NCI-H2227 (cell line): Measurements from ENCODE around the gene U2AF1L4.
"Not testable (repeated sequence)": the region's sequence is repeated elsewhere in the genome, so short reads cannot be mapped to it uniquely, and the experiment has no call there.

Experiments used
- DNase-seq: peaks from one replicate; lab custom pipeline; 2025; ENCODE audit not compliant: unreplicated experiment; lab: John Stamatoyannopoulos, UW

The U2AF1L4 gene

DNA sequence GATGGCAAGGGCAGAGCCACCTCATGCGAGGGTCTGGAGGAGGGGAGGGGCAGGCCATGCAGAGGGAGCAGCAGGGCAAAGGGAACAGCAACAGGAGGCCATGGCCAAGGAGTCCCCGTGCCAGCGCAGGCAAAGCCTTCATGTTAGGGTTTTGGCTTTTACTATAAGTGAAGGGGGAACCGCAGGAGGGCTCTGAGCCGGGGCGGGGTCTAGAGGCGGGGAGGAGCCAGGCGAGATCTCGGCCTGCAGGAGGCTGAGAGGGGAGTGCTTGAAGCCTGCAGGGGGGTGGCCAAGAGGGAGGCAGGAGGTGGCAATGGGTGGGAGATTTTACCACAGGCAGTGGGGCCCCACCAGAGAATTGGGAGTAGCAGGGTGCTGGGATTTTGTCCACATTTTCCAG, 36.4 kb upstream of the U2AF1L4 start:
- DNase-seq = no peak

DNA sequence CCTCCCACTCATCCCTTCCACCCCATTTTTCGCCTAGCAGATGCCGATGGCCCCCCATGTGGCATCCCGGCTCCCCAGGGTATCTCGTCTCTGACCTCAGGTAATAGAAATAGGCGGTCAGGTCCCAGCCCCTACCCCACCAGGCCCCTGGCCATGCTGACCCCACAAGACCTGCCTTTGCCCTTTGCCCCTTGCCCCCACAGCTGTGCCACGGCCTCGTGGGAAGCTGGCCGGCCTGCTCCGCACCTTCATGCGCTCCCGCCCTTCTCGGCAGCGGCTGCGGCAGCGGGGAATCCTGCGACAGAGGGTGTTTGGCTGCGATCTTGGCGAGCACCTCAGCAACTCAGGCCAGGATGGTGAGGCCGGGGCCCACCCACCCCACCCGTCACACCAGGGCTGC, 35.5 kb upstream of the U2AF1L4 start:
- DNase-seq = no peak

DNA sequence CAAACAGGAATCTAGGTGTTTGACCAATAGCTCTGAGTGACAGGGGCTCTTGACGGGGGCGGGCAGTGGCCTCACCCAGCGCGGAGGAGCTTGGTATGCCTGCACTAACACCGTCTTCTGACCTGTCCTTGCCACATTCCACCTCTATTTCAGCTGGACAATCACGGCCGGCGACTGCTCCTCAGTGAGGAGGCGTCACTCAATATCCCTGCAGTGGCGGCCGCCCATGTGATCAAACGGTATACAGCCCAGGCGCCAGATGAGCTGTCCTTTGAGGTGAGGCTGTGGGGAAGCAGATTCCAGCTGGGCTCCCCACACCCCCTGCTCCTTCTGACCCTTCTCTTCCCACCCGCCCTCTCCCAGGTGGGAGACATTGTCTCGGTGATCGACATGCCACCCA, 34.8 kb upstream of the U2AF1L4 start:
- no peak for DNase-seq

DNA sequence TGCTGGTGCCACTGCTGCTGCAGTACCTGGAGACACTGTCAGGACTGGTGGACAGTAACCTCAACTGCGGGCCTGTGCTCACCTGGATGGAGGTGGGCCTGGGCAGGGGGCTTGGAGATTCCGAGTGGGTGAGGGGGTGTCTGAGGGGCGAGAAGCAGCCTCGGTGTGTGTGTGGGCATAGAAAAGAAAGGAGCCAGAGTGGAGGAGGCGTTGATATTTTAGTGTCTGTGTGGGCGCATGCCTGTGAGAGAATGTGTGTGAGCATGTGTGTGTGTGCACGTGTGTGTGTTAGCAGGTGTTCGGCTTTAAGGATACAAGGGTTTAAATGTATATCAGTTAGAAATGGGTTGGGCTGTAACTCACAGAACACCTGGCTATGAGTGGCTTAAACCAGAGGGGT, 33.8 kb upstream of the U2AF1L4 start:
- DNase-seq = no peak

DNA sequence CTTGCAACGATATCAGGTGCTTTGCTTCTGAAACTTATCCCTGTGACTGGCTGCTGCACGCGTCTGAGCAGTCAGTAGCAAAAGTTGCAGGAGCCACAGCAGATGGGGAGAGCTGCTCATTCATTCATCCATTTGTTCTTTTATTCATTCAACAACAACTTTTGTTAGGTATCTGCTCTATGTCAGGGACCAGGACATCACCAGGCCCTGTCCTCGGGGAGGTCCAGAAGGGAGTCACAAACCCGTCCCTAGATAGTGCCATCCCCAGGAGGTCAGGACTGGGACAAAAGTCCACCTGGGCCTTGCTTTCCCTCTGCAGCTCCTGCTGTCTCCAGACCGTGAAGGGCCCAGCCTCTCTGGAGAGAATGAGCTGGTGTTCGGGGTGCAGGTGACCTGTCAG, 32.7 kb upstream of the U2AF1L4 start:
- no peak for DNase-seq

DNA sequence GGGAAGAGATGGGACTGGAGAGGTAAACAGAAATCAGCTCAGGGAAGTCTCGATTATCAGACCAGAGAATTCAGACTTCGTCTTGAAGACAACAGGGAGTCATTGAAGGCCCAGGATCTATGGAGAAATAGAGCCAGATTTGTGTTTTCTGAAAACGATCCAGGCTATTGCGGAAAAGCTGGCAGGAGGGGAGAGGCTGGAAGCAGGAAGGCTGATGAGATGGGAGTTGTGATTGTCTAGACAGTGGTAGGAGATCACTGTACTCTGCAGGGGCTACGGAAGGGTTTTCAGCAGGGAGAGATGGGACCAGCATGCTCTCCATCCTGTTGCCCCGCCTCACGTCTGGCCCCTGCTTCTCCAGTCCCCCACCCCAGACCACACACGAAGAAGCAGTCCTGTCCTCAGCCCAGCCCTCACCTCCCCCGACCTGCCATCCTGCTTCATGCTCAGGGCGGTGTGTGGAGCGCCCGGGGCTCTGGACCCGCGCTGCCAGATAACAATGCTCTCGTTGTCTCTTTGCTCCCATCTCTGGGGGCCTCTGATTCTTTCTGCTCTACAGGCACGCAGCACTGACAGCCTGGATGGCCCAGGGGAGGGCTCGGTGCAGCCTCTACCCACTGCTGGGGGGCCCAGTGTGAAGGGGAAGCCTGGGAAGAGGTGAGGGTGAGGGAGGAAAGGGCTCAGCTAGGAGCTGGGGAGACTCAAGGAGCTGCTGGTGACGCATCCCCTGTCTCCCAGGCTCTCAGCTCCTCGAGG, 32.0 kb upstream of the U2AF1L4 start:
- no peak for DNase-seq

DNA sequence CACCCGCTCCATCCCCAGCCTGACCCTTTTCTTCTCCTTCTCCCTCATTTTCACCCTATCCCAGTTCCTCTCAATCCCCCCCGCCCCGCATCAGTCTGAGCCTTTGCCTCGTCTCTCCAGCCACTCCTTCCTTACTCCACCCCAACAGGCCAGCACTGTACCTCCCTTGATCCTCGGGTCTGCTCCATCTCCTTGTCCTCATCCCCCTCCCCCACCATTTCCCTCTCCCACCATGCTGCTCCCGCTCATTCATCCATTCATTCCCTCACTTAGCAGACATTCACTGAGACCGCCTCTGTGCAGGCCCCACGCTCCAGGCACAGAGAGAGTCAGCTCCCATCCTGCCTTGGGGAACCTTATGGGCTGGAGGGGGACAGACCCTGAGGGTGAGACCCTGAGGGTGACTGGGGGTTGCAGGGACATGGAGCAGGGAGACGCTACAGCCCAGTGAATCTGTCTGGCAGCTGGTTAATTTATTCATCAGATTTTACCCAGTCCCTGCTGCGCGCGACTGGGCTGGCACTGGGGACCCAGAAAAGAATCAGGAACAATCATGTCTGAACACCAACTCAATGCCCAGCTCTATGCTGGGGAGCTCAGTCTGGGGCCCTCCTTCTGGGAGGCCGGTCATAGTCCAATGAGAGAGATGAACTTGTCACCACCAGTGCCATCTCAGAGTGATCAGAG, 31.0 kb upstream of the U2AF1L4 start:
- DNase-seq = peak; percentile 88

DNA sequence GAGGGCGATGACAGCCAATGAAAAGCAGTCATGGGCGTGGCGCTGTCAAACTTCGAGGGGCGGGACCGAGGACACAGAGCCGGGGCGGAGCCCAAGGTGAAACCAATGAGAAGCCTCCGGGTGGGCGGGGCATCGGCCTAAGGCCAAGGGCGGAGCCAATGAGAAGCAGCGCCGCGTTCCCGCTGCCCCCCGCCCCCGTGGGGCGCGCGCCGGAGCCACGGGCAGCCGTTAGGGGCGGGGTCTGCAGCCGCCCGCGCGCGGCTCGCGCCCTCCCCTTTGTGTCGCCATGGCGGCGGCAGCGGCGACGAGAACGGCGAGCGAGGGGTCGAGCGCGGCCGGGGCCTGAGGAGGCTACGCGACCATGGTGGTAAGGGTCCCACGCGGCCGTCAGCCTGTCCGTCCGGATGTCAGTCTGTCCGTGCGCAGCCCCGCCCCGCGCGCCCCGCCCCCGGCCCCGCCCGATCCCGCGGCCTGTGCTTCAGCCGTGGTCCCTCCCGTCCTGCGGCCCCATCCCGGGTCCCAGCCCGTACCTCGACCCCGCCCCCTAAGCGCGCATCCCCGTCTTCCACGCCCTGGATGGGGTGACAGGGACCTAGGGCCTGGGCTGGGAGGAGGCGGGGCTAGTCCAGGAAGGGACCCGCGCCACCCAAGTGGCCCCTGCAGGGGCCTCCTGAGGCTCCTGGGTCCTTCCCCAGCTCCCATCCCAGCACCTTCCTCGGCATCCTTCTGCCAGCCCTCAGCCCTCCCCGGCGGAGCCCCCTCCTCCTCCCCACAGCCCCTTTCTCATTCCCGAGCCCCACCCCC, 30.3 kb upstream of the U2AF1L4 start, which contains the start of gene ARHGAP33:
Gene ARHGAP33 (plus strand): TSS at position 267 of the 804 bp plus-strand sequence. CDS start 95 bp downstream, at position 362.
- peak; percentile 100 for DNase-seq

DNA sequence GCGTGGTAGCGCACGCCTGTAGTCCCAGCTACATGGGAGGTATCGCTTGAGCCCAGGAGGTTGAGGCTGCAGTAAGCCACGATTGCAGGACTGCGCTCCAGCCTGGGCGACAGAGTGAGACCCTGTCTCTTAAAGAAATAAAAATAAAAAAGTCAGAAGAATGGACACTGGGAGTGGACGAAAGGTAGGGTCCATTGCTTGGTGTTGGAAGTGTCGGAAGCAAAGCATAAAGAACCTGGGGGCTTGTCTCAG, 29.8 kb upstream of the U2AF1L4 start:
- no peak for DNase-seq

DNA sequence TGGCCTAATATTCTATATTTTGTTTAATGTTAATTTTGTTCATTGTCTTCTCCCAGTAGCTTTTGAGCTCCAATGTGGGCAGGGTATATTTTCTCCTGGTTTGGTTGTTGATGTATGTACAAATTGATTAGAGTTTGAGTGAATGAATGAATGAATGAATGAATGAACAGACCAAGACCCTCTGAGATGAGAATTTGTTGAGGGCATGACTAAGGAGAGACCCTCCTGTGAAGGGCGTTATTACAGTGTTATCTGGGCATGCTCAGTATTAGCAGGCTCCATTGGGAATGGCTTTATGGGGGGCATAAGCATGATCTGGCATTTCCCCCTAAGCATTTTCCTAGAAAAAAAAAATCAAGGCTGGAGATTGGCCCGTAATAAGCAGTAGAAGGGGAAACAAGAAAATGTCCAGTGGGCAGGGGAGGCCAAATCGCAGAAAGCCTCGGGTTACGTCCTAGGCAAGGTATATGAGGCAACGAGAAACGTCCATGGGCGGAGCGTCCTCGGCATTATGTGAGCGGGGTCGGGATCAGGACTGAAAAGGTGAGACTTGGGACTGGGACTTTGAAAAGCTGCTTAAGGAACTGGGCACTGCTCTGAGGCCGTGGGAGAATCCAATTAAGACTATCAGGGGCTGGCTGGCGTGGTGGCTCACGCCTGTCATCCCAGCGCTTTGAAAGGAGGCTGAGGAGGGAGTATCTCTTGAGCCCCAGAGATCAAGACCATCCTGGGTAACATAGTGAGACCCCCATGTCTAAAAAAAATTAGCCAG, 29.2 kb upstream of the U2AF1L4 start:
- DNase-seq = peak; percentile 80

DNA sequence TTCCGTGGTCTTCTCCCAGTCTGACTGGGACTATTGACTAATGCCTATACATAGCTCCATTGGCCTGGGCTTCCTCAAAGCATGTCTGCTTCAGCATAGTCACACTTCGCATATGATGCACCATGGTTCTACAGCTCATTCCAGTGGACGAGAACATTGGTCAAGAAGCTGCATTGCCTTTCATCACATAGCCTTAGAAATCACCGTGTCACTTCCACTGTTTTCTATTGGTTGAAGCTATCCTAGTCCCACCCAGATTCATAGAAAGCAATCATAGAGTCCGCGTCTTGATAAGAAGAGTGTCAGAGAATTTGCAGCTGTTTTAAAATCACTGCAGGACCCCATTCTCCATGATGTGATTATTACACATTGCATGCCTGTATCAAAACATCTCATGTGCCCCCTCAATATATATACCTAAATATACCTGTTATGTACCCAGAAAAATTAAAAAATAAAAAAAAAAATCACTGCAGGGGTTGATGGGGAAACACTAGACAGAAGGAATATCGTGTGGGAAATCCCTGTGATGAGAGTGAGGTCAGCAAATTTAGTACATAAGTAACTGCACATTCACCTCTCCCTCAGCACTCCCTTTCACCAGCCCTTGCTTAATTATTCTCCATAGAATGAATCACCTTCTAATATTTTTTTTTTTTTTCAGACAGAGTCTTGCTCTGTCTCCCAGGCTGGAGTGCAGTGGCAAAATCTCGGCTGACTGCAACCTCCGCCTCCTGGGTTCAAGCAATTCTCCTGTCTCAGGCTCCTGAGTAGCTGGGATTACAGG, 28.0 kb upstream of the U2AF1L4 start:
- DNase-seq = peak; percentile 64

DNA sequence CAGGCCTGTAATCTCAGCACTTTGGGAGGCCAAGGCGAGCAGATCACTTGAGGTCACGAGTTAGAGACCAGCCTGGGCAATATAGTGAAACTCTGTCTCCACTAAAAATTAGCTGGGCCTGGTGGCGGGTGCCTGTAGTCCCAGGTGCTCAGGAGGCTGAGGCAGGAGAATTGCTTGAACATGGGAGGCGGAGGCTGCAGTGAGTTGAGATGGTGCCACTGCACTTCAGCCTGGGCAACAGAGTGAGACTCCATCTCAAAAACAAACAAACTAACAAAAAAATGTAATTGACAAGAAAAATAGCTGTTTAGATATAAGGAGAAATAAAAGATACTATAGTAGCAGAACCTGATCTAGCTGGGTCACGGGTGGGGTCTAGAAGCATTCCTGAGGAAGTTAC, 27.1 kb upstream of the U2AF1L4 start:
- not testable (repeated sequence) for DNase-seq

DNA sequence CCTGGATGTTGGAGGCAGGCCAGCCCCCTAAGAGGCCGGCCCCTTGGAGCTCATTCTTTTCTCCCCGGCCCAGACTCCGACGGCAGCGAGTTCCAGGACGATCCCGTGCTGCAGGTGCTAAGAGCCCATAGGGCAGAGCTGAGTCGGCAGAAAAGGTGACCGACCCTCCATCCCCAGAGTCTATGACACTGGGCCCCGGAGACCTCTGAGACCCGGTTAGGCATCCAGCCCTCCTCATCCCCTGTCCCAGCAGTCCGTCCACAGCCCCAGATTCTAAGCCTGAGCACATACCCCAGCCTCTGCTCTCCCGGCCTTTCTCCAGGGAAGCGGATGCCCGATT, 22.8 kb upstream of the U2AF1L4 start:
- DNase-seq = no peak

DNA sequence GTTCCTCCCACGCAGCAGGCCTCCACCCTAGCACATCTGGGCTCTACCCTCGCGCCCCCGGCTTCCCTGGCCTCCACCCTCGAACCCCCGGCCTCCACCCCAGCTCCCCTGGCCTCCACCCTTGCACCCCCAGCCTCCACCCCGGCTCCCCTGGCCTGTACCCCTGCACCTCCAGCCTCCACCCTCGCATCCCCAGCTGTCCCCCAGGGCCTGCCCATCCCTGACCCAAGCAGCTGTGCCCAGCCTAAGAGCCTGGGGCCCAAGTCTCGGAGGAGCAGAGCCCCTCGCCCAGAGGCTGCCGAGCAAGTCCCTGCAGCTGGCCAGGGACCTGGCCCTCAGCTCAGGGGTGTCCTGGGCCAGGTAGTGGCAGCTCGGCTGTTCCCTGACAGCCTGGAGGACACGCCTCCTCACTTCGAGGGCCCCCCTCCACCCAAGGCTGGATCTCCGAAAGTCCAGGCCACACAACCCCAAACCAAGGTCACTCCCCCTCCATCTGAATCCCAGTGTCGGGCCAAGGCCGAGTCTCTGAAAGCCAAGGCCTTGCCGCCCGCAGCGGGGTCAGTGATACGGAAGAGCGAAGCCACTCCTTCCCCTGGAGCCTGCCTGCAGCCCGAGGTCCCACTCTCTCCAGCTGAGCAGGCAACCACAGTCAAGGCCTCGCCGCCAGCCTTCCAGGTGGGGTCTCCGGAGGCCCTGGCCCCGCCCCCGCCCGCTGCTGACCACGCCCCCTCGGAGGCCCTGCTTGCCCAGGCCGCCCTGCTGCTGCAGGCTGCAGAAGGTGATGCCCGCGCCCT, 22.3 kb upstream of the U2AF1L4 start:
- DNase-seq = peak; percentile 76

DNA sequence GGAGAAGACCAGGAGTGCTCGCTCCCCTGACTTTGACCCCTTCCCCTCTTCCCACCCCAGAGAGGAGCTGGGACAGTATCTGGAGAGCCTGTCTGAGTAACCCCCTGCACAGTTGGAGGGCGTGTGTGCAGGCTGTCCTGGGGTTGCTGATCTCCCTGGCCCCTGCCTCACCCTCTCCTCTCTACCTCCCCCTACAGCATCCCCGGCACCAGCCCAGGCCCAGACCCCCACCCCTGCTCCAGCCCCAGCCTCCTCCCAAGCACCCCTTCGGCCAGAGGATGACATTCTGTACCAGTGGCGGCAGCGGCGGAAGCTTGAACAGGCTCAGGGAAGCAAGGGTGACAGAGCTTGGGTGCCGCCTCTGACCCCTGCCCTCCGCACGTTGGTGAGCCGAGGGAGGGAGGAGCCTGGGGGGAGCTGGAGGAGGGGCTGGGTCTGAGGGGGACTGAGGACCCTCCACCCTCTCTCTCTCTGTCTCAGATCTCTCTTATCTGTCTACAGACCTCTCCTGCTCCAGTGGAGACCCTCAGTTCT, 21.4 kb upstream of the U2AF1L4 start:
- no peak for DNase-seq

DNA sequence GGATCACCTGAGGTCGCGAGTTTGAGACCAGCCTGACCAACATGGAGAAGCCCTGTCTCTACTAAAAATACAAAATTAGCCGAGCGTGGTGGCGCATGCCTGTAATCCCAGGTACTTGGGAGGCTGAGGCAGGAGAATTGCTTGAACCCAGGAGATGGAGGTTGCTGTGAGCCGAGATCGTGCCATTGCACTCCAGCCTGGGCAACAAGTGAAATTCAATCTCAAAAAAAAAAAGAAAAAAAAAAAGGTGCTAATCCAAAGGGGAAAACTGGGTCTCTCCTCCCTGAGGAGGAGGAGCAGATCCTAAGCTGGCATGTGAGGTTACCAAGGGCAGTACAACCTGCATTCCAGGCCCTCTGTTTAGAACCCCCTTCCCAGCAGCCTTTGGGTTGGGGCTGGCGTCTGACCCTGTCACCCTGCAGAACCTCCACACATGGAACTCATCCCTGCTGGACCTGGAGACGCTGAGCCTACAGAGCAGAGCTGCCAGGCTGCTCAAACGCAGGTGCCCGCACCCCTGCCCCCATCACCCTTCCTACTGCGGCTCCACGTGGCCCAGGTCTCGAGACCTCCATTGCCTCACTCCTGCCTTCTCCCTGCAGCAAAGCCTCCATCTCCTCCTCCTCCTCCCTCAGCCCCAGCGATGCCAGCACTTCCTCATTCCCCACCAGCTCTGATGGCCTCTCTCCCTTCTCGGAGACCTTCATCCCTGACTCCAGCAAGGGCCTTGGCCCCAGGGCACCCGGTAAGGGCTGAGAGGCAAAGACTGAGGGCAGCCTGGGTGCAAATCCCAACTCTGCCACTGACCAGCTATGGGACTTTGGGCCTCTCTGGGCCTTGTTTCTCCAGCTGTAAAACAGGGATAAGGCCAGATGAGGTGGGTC, 19.5 kb upstream of the U2AF1L4 start:
- no peak for DNase-seq

DNA sequence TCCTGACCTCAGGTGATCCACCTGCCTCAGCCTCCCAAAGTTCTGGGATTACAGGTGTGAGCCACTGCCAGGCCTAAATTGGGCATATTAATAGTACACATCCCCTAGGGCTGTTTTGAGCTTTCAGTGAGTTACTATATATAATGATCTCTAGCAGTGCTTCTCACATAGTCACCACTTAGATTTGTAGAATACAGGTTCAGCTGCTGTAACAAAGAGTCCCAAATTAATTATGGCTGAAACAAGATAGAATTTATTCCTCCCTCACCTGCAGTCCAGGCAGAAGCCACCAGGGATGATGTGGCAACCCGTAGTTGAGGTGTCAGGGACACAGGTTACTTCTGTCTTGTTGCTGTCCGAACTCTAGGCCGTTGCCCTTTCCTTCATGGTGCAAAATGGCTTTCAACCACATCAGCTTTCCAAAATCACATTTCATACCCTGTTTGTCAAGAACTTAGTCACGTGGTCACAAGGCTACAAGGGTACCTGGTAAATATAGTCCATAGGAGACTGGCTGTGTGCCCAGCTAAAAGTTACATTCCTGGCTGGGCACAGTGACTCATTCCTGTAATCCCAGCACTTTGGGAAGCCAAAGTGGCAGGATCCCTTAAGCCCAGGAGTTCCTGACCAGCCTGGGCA, 15.6 kb upstream of the U2AF1L4 start:
- no peak for DNase-seq

DNA sequence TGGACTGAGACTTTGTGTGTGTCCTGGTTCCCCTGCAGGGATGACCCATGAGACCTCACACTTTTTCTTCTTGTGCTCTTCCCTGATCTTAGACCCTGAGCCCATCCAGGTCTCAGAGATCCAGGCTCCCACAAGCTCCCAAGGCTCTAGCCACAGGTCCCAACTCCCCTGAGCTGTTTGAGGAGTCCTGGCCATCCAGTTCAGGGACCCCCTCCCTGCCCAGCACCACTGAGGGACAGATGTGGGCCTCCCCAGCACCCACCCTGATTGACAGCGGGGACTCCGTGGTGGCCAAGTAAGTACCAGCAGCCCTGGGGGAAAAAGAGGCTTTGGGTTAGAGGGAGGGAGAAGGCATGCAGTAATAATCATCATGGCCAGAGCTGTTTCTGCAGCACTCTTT, 14.5 kb upstream of the U2AF1L4 start:
- DNase-seq = no peak
